Naive thymus-derived CD4-positive, alpha-beta T cell (primary cell): ENCODE measurements around the gene MXD4. TPM values are rescaled to one million over a fixed set of nuclear protein-coding genes. Genes with fewer than 3 reads are reported as not detected.

ENCODE experiments used
- polyA plus RNA-seq, 2 donors: library from polyadenylated mRNA; unstranded; fragments of 300-500 nt; fragmentation: Illumina TruSeq; gene quantifications; one replicate each; pipeline ENCODE4 v1.2.3, GENCODE V29; 2021
- total RNA-seq, 6 experiments: library from RNA in 5 of 6; stranded (reverse) in 5 of 6; gene quantifications; 1 replicate in 5 of 6; 2 replicates in 1 of 6; pipeline ENCODE4 v1.2.3 and lab custom pipeline; 2021 to 2026

MXD4 gene
- total and polyA plus RNA-seq, 7 experiments from 2014 or later: 18.9 to 106 (median 46.0) TPM

Other genes starting within 250 kb of the MXD4 start
- gene NAT8L, start 202.8 kb downstream of the MXD4 start, total RNA-seq: 1 to 10 TPM in 1 of 5 experiments, under 1 TPM in 2, not detected in 2; 0.11 to 7.2 (median 0.24) TPM
- gene NAT8L, start 202.8 kb downstream of the MXD4 start, polyA plus RNA-seq: not detected
- 10 to 100 TPM; 24.4 to 88.2 (median 34.1) TPM for gene HAUS3, start 20.0 kb downstream of the MXD4 start, total RNA-seq
- 10 to 100 TPM; 18.5 to 25.9 TPM for gene HAUS3, start 20.0 kb downstream of the MXD4 start, polyA plus RNA-seq
- 1 to 10 TPM; 2.4 to 5.4 (median 3.2) TPM for gene POLN, start 20.0 kb downstream of the MXD4 start, total RNA-seq
- under 1 TPM; 0.17 to 0.95 TPM for gene POLN, start 20.0 kb downstream of the MXD4 start, polyA plus RNA-seq
- 10 to 100 TPM; 15.2 to 26.5 (median 16.1) TPM for gene ZFYVE28, start 156.5 kb upstream of the MXD4 start, total RNA-seq
- 1 to 10 TPM; 6.1 to 7.4 TPM for gene ZFYVE28, start 156.5 kb upstream of the MXD4 start, polyA plus RNA-seq
- under 1 TPM in 2 of 5 experiments, not detected in 3; 0.12 to 0.27 TPM for gene CFAP99, start 156.8 kb upstream of the MXD4 start, total RNA-seq
- not detected for gene CFAP99, start 156.8 kb upstream of the MXD4 start, polyA plus RNA-seq
- gene RNF4, start 207.0 kb upstream of the MXD4 start, total RNA-seq: 100 to 1,000 TPM in 1 of 5 experiments, 10 to 100 TPM in 4; 80.7 to 101 (median 91.8) TPM
- gene RNF4, start 207.0 kb upstream of the MXD4 start, polyA plus RNA-seq: 10 to 100 TPM; 69.4 to 96.8 TPM